ENCODE data around the gene INTS11.

INTS11 gene

DNA sequence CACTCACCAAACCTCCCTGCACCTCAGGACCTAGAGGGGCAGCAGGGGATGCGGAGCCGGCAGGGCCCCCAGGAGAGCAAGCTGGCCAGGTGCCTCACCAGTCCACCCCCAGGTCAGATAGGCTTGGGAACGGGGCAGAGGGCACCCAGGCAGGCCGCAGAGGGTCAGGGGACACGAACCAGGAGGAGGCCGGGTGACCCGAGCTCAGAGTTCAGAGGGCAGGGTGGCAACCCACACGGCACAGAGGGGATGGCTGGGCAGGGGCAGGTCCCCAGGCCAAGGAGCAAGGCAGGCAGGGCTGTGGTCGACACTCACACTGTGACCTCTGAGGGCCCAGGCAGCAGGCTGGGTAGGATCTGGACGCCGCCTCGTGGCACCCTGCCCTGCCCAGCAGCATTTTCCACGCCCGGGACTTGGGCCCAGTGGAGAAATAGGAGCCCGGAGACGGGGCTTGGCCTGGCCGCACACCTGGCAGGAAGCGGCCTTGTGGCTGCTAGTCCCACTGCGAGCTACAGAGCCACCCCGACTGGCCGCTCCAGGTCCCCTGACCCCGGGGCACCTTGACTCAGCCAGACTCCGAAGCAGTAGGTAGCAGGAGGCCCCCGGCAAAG is 19.5 kb upstream of the INTS11 start:
- DNase-seq, result no peak

DNA sequence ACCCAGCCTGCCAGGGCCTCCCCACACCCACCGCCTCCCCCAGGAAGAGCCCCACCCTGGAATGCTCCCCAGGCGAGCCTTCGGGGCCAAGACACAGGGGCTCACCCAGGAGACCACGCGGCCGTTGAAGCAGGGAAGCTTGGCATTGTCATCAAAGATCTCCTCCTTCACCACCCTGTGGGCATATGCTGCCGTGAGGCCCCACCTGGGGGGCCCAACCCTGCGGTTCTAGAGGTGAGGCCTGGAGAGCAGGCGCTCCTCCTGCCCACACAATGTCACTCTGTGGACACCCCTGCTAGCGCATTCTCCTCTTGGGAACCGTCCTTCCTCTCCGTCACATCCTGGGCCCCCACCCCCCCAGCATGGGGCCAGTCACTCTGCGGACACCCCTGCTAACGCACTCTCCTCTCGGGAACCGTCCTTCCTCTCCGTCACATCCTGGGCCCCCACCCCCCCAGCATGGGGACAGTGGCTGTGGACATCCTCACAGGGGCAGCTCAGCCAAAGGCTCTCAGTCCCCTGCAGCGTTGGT is 18.2 kb upstream of the INTS11 start:
- no peak for DNase-seq

DNA sequence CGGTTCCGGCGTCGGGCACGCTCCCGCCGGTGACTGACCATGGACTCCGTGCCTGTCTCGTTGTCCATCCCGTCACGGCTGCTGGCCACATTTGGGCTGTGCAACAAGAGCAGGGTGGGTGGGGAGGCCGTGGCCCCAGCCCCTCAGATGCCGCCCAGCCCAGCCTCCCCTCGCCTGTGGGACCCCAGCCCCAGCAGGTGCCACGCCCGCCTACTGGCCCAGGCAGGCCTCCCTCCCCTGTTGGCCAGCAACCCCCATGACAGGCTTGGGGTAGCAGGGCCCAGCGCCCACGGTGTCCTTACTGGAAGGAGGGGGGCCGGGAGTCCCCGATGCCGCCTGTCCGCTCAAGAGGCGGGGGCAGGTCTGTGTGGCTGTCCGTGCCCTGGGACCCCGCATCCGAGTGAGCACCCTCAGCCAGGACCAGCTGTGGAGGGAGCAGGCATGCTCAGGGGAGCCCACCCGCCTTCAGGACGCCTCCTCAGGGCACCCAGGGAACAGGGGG is 17.7 kb upstream of the INTS11 start:
- no peak for DNase-seq

DNA sequence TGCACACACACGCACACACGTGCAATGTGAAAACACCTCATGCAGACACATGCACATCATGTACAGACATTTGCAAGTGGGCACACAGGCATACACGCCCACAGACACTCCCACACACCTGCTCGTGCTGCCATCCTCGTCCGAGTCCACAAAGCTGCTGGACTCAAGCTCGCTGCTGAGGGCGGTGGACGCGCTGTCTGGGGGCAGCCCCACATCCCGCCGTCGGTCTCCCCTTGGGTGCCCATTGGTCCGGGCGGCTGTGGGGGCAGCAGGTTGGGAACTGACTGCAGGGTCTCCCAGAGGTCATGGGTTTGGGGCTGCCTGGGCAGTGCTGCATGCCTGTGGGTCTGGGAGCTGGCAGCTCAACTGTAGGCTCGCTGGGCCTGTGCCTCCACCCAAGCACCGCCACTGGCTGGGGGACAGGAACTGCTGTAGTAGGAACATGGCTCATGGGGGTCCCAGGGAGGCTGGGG is 17.1 kb upstream of the INTS11 start:
- no peak for DNase-seq

DNA sequence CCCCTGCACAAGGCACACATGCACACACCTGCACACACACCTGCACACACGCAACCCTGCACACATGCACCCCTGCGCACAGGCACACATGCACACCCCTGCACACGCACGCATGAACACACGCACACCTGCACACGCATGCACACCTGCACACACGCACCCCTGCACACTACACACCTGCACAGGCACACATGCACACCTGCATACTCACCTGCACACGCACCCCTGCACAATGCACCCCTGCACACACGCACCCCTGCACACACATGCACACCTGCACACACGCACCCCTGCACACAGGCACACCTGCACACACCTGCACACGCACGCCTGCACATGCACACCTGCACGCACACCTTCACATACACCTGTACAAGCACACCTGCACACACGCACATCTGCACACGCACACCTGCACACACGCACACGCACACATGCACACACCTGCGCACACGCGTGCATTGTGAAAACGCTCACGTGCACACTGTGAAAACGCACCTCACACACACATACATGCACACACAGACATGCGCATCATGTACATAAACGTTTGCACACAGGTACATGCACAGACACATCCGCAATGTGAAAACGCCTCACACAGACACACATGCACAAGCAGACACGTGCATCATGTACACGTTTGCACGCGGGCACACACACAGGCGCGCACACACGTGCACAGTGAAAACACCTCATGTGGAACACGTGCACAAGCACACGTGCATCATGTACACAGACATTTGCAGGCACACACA is 16.5 kb upstream of the INTS11 start:
- DNase-seq, result no peak

DNA sequence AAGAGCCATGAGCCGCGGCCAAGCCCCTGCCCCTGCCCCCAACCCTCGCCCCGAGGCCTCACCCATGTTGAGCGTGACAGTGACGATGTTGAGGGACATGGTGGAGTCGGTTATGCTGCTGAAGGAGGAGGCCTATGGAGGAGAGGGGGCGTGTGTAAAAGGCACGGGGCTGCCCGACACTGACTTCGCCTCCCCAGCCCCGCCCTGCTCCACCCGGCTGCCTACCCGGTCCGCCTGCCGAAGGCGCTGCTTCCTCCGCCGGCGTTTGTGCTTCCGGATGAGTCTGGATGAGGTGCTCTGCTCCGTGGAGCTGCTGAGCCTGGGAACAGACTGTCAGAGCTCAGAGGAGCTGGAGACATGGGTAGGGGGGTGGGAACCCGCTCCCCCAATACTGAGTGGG is 15.7 kb upstream of the INTS11 start:
- no peak for DNase-seq

DNA sequence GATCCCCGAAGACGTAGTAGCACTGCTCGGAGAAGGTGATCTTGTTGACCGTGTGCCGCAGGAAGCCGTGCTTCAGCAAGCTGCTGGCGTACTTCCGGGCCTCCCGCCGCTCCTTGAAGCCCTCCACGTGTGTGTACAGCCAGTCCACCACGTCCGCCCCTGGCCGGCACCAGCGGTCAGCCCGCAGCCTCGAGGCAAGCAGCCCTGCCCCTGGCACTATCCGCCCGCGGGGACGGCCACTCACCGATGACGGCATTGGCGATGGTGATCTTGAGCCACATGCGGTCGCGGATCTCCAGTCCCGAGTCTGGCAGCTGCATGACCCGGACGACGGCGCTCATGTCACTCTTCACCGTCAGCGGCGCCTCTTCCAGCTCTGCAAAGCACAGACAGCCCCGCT is 13.8 kb upstream of the INTS11 start:
- DNase-seq, result no peak

DNA sequence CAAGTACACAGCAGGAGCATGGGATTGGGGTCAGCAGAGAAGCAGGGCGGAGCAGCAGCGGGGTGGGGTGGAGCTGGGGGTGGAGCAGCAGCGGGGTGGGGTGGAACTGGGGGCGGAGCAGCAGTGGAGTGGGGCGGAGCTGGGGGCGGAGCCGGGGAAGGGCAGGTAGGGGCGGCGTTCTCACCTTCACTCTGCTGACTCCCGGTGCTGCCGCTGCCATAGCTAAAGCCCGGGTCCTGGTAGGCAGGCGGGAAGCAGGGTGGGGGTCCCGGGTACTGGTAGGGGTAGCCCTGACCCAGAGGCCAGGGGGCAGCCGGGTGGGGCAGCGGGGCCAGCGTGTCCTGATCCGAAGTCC is 13.3 kb upstream of the INTS11 start:
- DNase-seq, result no peak

DNA sequence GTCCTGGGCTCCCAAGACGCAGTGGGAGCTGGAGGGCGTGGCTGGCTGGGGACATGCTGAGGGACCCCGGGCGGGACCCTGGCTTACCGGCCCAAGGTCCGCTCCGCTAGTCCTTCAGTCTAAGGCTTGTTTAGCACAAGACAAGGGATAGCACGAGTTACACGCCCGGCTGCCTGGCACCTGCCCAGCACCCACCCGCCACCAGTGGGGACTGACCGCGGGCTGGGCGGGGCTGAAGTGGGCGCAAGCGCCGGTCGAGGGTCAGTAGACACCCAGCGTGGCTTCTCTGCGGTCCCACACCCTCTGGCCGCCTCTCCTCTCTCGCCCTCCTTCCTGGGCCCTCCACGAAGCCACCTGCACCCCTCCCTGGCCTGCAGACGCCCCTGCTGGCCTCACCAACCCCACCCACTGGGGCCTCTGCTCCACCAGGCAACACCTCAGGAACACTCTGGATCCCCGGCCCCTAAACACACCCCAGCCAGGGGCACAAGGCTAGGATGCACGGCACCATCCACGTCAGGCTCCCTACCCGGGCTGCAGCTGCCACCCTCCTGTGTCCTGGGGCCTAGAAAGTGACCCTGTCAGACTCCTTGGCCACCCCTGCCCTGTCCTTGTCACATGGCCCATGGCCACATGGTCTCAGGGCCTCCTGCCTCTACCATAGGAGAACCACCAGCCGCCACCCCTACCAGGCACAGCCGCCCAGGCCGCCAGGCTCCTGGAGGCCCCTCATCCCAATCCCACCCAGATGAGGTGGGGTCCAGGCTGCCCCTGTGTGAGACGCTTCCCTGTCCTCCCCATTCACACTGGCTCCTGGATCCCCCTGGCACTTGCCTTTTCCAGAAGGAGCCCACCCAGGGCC is 12.7 kb upstream of the INTS11 start:
- no peak for DNase-seq

DNA sequence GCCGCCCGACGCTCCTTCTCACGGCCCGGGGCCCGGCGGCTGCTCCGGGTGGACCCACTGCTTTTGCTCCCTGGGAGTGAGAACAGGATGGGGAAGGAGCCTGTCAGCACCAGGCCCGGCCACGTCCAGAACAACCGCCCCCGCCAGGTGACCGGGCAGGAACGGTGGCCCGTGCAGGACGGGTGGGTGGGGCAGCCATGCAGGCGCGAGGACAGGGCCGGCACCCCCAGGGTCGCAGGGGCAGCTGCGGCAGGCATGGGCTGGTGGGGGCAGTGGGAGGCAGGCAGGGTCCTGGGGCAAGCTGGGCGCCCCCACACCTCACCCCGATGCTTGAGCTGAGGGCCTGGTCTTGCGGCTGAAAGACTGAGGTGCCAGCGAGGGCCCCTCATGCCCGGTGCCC is 12.0 kb upstream of the INTS11 start:
- no peak for DNase-seq

DNA sequence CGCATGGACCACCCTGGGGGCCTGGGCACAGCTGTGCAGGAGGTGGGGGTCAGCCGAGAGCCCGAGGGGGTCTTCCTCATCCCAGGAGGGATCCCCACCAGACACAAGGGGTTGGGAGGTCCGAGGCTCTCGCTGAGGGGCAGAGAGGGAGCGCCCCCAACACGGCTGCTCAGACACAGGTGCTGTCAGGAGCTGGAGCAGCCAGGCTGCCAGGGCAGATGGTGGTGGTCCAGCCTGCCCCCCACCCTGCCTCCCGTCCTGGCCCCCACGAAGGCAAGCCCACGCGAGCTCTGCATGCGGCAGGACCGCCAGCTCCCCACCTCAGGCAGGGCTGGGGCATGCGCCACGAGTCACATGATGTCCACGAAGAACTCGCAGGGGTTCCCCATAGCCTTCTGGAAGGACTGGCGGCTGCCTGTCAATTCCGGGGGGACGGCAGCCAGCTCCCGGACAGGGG is 11.4 kb upstream of the INTS11 start:
- no peak for DNase-seq

DNA sequence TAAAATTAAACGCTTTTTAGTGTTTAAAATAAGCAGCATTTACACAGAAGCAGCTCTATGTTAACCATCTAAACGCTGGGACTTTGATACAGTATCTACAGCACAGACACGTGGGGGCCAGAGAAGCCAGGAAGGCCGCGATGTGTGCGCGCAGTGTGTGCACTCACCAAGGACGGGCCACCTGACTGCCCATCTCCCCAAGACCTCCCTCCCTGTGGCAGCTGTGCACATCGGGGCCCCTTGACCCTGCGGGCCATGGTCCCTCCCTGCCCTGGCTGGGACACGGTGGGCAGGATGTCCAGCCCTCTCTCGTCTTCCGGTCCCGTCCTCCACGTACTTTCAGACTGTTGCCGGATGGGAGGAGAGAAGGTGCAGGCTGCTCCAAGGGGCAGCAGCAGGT is 10.8 kb upstream of the INTS11 start:
- DNase-seq, result no peak

DNA sequence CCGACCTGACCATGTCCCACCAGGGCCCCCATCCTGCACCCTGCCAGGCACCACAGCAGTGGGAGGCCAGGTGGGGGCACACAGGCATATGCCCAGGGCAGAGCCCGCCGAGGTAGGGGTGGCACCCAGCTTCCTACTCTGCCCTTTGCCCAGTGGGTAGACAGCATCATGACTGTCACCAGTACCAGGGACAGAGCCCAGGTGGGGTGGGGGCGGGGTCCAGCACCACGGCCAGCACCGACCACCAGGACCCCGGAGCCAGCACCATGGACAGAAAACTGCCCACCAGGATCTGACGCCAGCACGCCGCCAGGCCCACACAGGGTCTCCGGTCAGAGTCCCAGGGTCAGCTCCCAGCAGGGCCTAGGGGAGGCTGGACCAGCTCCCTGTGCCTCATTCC is 10.4 kb upstream of the INTS11 start:
- DNase-seq, result no peak

DNA sequence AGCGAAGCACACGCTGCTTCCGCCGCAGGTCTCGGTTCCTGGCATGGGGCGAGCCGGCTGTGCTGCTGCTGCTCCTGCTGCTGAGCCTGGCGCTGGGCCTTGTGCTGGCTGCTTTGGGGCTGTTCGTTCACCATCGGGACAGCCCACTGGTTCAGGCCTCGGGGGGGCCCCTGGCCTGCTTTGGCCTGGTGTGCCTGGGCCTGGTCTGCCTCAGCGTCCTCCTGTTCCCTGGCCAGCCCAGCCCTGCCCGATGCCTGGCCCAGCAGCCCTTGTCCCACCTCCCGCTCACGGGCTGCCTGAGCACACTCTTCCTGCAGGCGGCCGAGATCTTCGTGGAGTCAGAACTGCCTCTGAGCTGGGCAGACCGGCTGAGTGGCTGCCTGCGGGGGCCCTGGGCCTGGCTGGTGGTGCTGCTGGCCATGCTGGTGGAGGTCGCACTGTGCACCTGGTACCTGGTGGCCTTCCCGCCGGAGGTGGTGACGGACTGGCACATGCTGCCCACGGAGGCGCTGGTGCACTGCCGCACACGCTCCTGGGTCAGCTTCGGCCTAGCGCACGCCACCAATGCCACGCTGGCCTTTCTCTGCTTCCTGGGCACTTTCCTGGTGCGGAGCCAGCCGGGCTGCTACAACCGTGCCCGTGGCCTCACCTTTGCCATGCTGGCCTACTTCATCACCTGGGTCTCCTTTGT is 9.2 kb upstream of the INTS11 start:
- DNase-seq, result no peak

DNA sequence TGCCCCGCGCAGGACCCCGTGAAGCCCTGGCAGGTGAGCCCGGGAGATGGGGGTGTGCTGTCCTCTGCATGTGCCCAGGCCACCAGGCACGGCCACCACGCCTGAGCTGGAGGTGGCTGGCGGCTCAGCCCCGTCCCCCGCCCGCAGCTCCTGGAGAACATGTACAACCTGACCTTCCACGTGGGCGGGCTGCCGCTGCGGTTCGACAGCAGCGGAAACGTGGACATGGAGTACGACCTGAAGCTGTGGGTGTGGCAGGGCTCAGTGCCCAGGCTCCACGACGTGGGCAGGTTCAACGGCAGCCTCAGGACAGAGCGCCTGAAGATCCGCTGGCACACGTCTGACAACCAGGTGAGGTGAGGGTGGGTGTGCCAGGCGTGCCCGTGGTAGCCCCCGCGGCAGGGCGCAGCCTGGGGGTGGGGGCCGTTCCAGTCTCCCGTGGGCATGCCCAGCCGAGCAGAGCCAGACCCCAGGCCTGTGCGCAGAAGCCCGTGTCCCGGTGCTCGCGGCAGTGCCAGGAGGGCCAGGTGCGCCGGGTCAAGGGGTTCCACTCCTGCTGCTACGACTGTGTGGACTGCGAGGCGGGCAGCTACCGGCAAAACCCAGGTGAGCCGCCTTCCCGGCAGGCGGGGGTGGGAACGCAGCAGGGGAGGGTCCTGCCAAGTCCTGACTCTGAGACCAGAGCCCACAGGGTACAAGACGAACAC is 8.5 kb upstream of the INTS11 start:
- no peak for DNase-seq

DNA sequence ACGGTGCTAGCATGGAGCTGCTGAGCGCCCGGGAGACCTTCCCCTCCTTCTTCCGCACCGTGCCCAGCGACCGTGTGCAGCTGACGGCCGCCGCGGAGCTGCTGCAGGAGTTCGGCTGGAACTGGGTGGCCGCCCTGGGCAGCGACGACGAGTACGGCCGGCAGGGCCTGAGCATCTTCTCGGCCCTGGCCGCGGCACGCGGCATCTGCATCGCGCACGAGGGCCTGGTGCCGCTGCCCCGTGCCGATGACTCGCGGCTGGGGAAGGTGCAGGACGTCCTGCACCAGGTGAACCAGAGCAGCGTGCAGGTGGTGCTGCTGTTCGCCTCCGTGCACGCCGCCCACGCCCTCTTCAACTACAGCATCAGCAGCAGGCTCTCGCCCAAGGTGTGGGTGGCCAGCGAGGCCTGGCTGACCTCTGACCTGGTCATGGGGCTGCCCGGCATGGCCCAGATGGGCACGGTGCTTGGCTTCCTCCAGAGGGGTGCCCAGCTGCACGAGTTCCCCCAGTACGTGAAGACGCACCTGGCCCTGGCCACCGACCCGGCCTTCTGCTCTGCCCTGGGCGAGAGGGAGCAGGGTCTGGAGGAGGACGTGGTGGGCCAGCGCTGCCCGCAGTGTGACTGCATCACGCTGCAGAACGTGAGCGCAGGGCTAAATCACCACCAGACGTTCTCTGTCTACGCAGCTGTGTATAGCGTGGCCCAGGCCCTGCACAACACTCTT is 7.7 kb upstream of the INTS11 start:
- no peak for DNase-seq

DNA sequence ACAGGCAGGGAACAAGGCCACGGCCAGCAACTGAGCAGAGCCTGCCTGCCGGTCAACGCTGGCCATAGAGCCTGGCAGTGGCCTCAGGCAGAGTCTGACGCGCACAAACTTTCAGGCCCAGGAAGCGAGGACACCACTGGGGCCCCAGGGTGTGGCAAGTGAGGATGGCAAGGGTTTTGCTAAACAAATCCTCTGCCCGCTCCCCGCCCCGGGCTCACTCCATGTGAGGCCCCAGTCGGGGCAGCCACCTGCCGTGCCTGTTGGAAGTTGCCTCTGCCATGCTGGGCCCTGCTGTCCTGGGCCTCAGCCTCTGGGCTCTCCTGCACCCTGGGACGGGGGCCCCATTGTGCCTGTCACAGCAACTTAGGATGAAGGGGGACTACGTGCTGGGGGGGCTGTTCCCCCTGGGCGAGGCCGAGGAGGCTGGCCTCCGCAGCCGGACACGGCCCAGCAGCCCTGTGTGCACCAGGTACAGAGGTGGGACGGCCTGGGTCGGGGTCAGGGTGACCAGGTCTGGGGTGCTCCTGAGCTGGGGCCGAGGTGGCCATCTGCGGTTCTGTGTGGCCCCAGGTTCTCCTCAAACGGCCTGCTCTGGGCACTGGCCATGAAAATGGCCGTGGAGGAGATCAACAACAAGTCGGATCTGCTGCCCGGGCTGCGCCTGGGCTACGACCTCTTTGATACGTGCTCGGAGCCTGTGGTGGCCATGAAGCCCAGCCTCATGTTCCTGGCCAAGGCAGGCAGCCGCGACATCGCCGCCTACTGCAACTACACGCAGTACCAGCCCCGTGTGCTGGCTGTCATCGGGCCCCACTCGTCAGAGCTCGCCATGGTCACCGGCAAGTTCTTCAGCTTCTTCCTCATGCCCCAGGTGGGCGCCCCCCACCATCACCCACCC is 6.9 kb upstream of the INTS11 start, which contains the start of gene TAS1R3:
TAS1R3 (plus strand) TSS at position 213 of the 898 bp plus-strand sequence; CDS start at position 279, 66 bp downstream.
- DNase-seq, result no peak

DNA sequence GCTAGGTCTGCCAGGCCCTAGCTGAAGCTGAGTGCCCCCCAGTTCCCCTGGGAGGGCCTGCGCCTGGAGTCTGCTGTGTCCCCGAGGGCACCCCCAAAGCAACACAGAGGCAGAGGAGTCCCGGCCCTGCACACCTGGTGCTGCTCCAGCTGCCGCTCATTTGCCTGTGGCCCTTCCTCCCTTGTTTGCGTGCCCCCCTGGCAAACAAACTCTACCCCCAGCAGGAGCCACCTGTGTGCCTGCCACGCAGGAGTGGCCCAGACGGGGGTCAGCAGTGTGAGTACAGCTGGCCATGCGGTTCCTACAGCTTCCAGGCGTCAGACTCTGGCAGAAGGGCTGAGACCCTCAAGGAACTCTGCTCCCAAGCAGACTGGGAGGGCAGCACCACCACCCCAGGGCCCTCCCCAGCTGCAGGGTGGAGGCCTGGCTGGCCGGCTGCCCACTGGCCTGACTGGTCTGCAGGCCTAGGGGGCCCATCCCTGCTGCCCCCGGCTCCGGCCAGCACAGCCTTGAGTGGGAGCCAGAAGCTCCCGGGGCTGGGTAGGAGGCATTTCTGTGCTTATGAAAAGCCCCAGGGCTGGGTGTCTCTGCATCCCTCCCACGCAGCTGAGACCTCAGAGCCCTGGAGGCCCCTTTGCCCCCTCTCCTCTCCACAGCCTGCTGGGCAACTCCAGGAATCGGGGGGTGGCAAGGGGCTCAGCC is 6.1 kb upstream of the INTS11 start:
- no peak for DNase-seq
